CD4-positive, alpha-beta T cell (primary cell): ENCODE data around the gene BTBD9. TPM values are rescaled to one million over a fixed set of nuclear protein-coding genes. Genes with fewer than 3 reads are reported as not detected.

ENCODE experiments used
- ATAC-seq: fragments of 200-7000 bp; cut with Tn5 transposase; one replicate; pipeline ENCODE4 v1.10.0; 2022; ENCODE audit warnings: mild to moderate bottlenecking; ENCODE audit not compliant: poor library complexity
- CTCF ChIA-PET: fragments of 350-600 bp; sonication (Branson Sonifier 250); formaldehyde crosslinking; loops from one replicate; lab custom pipeline; 2021; ENCODE audit warnings: antibody characterized with exemption, inconsistent platforms; lab: Charles Lee
- POLR2A ChIA-PET: fragments of 350-600 bp; sonication (Branson Sonifier 250); formaldehyde crosslinking; loops from one replicate; lab custom pipeline; 2021; ENCODE audit warnings: antibody characterized with exemption, inconsistent platforms; lab: Charles Lee
- DNase-seq, 14 experiments: peaks; one replicate each; pipeline ENCODE4 v3.0.0-alpha.2; 2013 to 2020; ENCODE audit warnings: mixed read lengths in 2 of 14
- H3K27ac ChIP-seq, 2 donors: one replicate each; pipeline versions ENCODE4 v1.5.1 to v1.7.0; 2013; ENCODE audit warnings: low read length in 2 of 2, low read depth in 1 of 2, mild to moderate bottlenecking in 1 of 2
- H3K27me3 ChIP-seq, 2 experiments: 1 replicate in 1 of 2; 2 replicates in 1 of 2; pipeline versions ENCODE4 v1.6.1 to v1.7.0; 2013; ENCODE audit warnings: low read length in 2 of 2, control low read depth in 1 of 2, mild to moderate bottlenecking in 1 of 2, moderate library complexity in 1 of 2; ENCODE audit not compliant: insufficient read depth in 2 of 2, control insufficient read depth in 1 of 2
- H3K36me3 ChIP-seq: one replicate; pipeline ENCODE4 v1.6.1; 2013; ENCODE audit warnings: low read length, control low read depth; ENCODE audit not compliant: insufficient read depth
- H3K4me1 ChIP-seq: one replicate; pipeline ENCODE4 v1.6.1; 2013; ENCODE audit warnings: low read length, control low read depth; ENCODE audit not compliant: insufficient read depth
- H3K4me3 ChIP-seq: one replicate; pipeline ENCODE4 v1.5.1; 2013; ENCODE audit warnings: mild to moderate bottlenecking, low read length, moderate library complexity
- H3K9me3 ChIP-seq, 2 experiments: 1 replicate in 1 of 2; 2 replicates in 1 of 2; pipeline versions ENCODE4 v1.6.1 to v1.7.0; 2013; ENCODE audit warnings: low read length in 2 of 2, mild to moderate bottlenecking in 2 of 2, control low read depth in 1 of 2, moderate library complexity in 1 of 2; ENCODE audit not compliant: control insufficient read depth in 1 of 2, insufficient read depth in 1 of 2
- H3K27ac Mint-ChIP-seq: one replicate; pipeline ENCODE4 v1.8.0; 2020; ENCODE audit warnings: mixed read lengths
- H3K27me3 Mint-ChIP-seq: one replicate; pipeline ENCODE4 v1.8.0; 2021; ENCODE audit warnings: mixed read lengths
- H3K36me3 Mint-ChIP-seq: one replicate; pipeline ENCODE4 v1.8.0; 2021; ENCODE audit warnings: low read depth, mixed read lengths
- H3K4me1 Mint-ChIP-seq: one replicate; pipeline ENCODE4 v1.8.0; 2021; ENCODE audit warnings: low read depth, mixed read lengths
- H3K4me3 Mint-ChIP-seq: one replicate; pipeline ENCODE4 v1.8.0; 2020; ENCODE audit warnings: mild to moderate bottlenecking, mixed read lengths
- H3K9me3 Mint-ChIP-seq: one replicate; pipeline ENCODE4 v1.8.0; 2020; ENCODE audit warnings: mixed read lengths
- CTCF ChIP-seq: fragments of 200-600 bp; IDR thresholded peaks from one replicate; pipeline ENCODE4 v1.8.0; 2022; ENCODE audit warnings: antibody characterized with exemption, mild to moderate bottlenecking
- intact Hi-C, 2 experiments: fragments of 100-400 bp; cut with DNase I in 1 of 2; cut with micrococcal nuclease in 1 of 2; formaldehyde crosslinking; loops; one replicate each; pipeline versions ENCODE4 v1.15.1 to v1.9.0; 2023 to 2025; cut with DNase I, micrococcal nuclease
- total RNA-seq, 174 experiments: library from RNA in 2 of 174; stranded (reverse) in 2 of 174; gene quantifications; one replicate each; pipeline ENCODE4 v1.2.3 and lab custom pipeline; 2021 to 2026

Gene BTBD9
- total RNA-seq, 2 experiments from 2014 or later = 58.7 to 59.3 TPM

- Mint-ChIP-seq H3K27me3 (no peaks in the 10 kb centered on the region), H3K9me3 (no peaks in the 10 kb centered on the region), H3K4me1 (no peaks in the 10 kb centered on the region), H3K4me3 (no peak overlapping the region), H3K36me3 (peaks cover 40% of the 10 kb centered on the region), H3K27ac (no peak overlapping the region)
- no peaks in the 10 kb centered on the region for H3K36me3 ChIP-seq
- no peaks in the 10 kb centered on the region for H3K27me3 ChIP-seq
- no peak for ATAC-seq
- intact Hi-C loops = no loop called here
- TF ChIP-seq CTCF = no peak
- H3K27ac ChIP-seq = no peak overlapping the region
- no peaks in the 10 kb centered on the region for H3K4me1 ChIP-seq
- POLR2A ChIA-PET = no interaction called here
- CTCF ChIA-PET = no interaction called here
- no peak overlapping the region for H3K4me3 ChIP-seq
- DNase-seq = no peak
- no peaks in the 10 kb centered on the region for H3K9me3 ChIP-seq
Observed at GRCh38 chr6:38346291-38347079, 293.2 kb downstream of the BTBD9 start.

GRCh38 chr6:38345586-38345985, 294.1 kb downstream of the BTBD9 start:
- intact Hi-C loops = no loop called here
- Histone ChIP-seq H3K27me3 (no peaks in the 10 kb centered on the region), H3K4me1 (no peaks in the 10 kb centered on the region), H3K27ac (no peak overlapping the region), H3K9me3 (no peaks in the 10 kb centered on the region), H3K36me3 (no peaks in the 10 kb centered on the region), H3K4me3 (no peak overlapping the region)
- Mint-ChIP-seq H3K4me1 (no peaks in the 10 kb centered on the region), H3K27me3 (no peaks in the 10 kb centered on the region), H3K27ac (no peak overlapping the region), H3K9me3 (no peaks in the 10 kb centered on the region), H3K36me3 (peaks cover 49% of the 10 kb centered on the region), H3K4me3 (no peak overlapping the region)
- no peak for DNase-seq
- CTCF ChIA-PET = no interaction called here
- POLR2A ChIA-PET = no interaction called here
- no peak for TF ChIP-seq CTCF
- ATAC-seq = no peak

- Mint-ChIP-seq H3K4me1 (no peaks in the 10 kb centered on the region), H3K9me3 (no peaks in the 10 kb centered on the region), H3K27ac (no peak overlapping the region), H3K4me3 (no peak overlapping the region), H3K36me3 (peaks cover 87% of the 10 kb centered on the region), H3K27me3 (no peaks in the 10 kb centered on the region)
- no peaks in the 10 kb centered on the region for H3K9me3 ChIP-seq
- POLR2A ChIA-PET = no interaction called here
- intact Hi-C loops = no loop called here
- H3K27me3 ChIP-seq = no peaks in the 10 kb centered on the region
- DNase-seq = no peak
- no peak for TF ChIP-seq CTCF
- CTCF ChIA-PET = no interaction called here
- ATAC-seq = no peak
- no peak overlapping the region for H3K27ac ChIP-seq
- H3K36me3 ChIP-seq = peaks cover 3% of the 10 kb centered on the region
- no peaks in the 10 kb centered on the region for H3K4me1 ChIP-seq
- no peak overlapping the region for H3K4me3 ChIP-seq
Observed at GRCh38 chr6:38341496-38341895, 298.2 kb downstream of the BTBD9 start.
